HG03097 (cell line): ENCODE results near the gene FAM124B.

Experiments used
- ATAC-seq: cut with Tn5 transposase; IDR thresholded peaks from one replicate; pipeline ENCODE4 v1.9.1; 2021; ENCODE audit not compliant: unreplicated experiment, low FRiP score

FAM124B gene

DNA sequence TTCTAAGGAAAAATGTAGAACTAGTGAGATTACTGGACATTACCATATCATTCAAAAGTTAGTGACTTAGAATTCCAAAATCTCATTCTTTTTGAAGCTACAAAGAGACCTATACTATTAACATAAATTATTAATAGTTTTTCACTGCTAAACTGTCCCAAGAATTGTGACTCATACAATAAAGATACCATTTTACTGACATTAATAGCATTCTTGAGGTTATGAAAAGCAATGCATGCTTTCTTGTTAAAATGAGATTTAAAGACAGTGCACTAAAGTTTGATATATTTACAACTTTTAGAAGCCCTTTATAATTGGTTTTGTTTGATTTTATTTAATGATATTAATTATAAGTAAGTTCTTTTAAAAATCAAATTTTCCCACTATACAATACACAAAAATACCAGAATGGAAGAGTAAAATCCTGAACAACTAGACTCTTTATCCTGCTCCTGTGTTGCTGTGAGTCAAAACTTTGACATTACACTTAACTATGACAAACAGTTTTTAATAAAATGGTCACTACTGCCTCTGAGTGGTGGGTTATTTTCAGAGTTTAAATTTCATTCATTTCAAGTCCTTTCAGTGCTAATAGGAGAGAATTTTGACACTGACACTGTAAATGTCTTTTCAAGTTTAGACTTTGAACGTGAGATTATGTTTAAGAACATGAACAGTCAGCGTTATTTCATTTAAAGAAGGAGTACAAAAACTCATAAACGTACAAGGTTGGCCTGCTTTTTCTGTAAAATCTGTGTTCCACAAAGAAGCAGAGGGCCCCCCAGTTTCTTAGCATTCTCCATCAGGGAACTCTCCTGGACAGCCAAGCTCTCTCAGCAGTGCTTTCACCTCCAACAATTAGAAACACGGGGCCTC, 54.5 kb downstream of the FAM124B start:
- ATAC-seq, result no peak

GRCh38 chr2:224345492-224345891, 56.4 kb downstream of the FAM124B start:
- no peak for ATAC-seq

GRCh38 chr2:224343226-224343625, 58.7 kb downstream of the FAM124B start:
- no peak for ATAC-seq

- ATAC-seq, result no peak
Observed at GRCh38 chr2:224335991-224336390, 65.9 kb downstream of the FAM124B start.

DNA sequence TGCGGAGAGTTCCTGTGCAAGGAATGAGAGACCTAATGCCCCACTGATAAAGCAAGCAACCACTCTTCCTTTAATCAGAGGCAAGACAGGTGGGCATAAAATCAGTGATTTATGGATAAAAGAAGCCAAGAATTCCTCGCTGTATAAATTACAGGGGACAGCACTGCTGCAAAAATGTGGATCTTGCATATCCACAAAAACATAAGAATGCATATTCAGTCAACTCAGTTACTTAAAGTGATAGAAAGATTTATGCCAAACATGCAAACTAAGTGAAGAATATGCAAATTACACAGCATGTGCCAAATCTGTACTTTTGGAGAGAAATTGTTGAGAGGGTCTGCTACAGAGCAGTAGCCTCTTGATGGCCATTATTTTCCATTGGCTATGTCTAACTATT, 67.2 kb downstream of the FAM124B start:
- ATAC-seq, result no peak

DNA sequence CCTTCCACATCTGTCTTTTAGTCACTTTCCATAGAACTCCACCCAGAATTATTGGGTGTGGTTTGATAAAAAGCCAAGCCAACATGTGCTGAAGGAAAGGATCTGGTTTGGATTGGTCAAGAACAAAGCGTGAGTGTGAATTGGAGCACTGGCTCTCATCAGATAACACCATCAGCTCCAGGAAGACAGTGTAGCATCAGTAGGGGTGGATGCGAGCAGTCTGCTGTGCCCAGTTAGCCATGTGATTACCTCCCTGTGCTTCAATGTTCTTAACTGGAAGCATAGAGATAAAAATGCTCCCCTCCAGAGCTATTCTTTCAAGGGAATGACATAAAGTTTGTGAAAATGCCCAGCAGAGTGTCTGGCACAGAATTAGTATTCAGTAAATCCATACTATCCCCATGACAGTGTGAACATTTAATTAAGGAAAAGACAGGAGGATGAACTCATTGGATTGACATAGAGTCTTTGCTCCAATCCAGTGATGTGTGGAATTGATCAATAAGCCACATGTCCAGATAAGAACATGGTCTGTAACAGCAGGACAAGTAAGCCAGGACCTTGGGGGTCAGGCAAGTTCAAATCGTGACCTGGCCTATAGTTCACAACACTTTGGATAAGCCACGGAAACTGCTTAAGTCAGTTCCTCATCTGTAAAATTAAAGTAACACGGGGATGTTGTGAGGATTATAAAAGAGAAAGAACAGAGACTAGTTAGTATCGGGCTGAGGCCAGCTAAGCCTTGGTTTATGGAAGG, 68.0 kb downstream of the FAM124B start:
- no peak for ATAC-seq

DNA sequence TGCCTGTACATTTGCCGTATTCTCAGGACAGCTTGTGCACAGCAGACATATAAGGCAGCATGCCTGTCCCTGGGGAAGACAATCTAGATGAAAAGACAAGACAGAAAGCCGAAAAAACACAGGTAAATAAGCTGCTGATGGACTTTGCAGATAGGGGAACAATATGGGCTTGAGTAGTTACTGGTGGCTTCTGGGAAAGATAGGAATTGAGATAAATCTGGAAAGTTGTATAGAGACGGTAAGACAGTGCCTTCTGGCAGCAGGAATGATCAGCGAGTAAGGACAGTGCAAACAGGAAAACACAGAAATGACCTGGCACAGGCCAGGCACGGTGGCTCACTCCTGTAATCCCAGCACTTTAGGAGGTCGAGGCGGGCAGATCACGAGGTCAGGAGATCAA, 70.2 kb downstream of the FAM124B start:
- ATAC-seq, result no peak

DNA sequence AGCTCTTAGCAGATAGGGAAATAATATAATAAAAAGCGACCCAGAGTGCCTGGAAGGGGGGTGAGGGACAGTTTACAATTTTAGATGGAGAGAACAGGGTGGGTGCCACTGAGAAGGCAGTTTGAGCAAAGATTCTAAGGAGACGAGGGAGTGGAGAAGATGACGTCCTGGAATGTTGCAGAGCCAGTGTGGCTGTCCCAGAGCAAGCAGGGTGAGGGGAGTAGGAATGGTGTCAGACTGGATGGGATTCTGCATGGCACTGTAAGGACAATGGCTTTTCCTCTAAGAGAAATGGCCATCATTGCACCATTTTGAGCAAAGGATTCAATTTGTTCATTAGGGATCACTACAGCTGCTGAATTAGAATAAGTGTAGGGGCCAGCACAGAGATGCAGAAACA, 73.1 kb downstream of the FAM124B start:
- ATAC-seq, result no peak
